UCSD-AML1 (cell line): ENCODE measurements around the gene FBXO11.
A peak's percentile ranks its signal among the peaks of the same experiment; 100 is the strongest.
"Not testable (repeated sequence)": the region's sequence is repeated elsewhere in the genome, so short reads cannot be mapped to it uniquely, and the experiment has no call there.

ENCODE experiments used
- DNase-seq: peaks from one replicate; lab custom pipeline; 2025; ENCODE audit not compliant: unreplicated experiment; lab: John Stamatoyannopoulos, UW

The FBXO11 gene

GRCh38 chr2:47853067-47853777, 53.1 kb downstream of the FBXO11 start:
- DNase-seq = not testable (repeated sequence)

GRCh38 chr2:47850198-47850597, 56.1 kb downstream of the FBXO11 start:
- no peak for DNase-seq

- no peak for DNase-seq
Observed at GRCh38 chr2:47849368-47849767, 56.9 kb downstream of the FBXO11 start.

- no peak for DNase-seq
Observed at GRCh38 chr2:47844162-47844561, 62.1 kb downstream of the FBXO11 start.

GRCh38 chr2:47843407-47843806, 62.9 kb downstream of the FBXO11 start:
- DNase-seq = no peak

- DNase-seq = no peak
Observed at GRCh38 chr2:47842846-47843245, 63.5 kb downstream of the FBXO11 start.

GRCh38 chr2:47838686-47839085, 67.6 kb downstream of the FBXO11 start:
- DNase-seq = no peak

GRCh38 chr2:47838249-47838648, 68.0 kb downstream of the FBXO11 start:
- no peak for DNase-seq

- DNase-seq = no peak
Observed at GRCh38 chr2:47833516-47833968, 72.8 kb downstream of the FBXO11 start.

GRCh38 chr2:47822518-47822917, 83.8 kb downstream of the FBXO11 start:
- DNase-seq = no peak

- no peak for DNase-seq
Observed at GRCh38 chr2:47819834-47820233, 86.5 kb downstream of the FBXO11 start.

GRCh38 chr2:47818777-47819176, 87.5 kb downstream of the FBXO11 start:
- no peak for DNase-seq

GRCh38 chr2:47815764-47816163, 90.5 kb downstream of the FBXO11 start:
- DNase-seq = no peak

GRCh38 chr2:47811668-47812067, 94.6 kb downstream of the FBXO11 start:
- no peak for DNase-seq

- DNase-seq = no peak
Observed at GRCh38 chr2:47810850-47811249, 95.4 kb downstream of the FBXO11 start.

GRCh38 chr2:47809903-47810302, 96.4 kb downstream of the FBXO11 start:
- no peak for DNase-seq

- DNase-seq = no peak
Observed at GRCh38 chr2:47808614-47809013, 97.7 kb downstream of the FBXO11 start.

- no peak for DNase-seq
Observed at GRCh38 chr2:47805850-47806249, 100.4 kb downstream of the FBXO11 start.

GRCh38 chr2:47803770-47804169, 102.5 kb downstream of the FBXO11 start:
- no peak for DNase-seq

- DNase-seq = no peak
Observed at GRCh38 chr2:47803363-47803762, 102.9 kb downstream of the FBXO11 start.

- DNase-seq = no peak
Observed at GRCh38 chr2:47801118-47801517, 105.2 kb downstream of the FBXO11 start.

- DNase-seq = no peak
Observed at GRCh38 chr2:47799031-47799609, 107.2 kb downstream of the FBXO11 start.

GRCh38 chr2:47798631-47799030, 107.7 kb downstream of the FBXO11 start:
- DNase-seq = peak; percentile 16
